ENCODE results near the gene WDR7.

Gene WDR7

DNA sequence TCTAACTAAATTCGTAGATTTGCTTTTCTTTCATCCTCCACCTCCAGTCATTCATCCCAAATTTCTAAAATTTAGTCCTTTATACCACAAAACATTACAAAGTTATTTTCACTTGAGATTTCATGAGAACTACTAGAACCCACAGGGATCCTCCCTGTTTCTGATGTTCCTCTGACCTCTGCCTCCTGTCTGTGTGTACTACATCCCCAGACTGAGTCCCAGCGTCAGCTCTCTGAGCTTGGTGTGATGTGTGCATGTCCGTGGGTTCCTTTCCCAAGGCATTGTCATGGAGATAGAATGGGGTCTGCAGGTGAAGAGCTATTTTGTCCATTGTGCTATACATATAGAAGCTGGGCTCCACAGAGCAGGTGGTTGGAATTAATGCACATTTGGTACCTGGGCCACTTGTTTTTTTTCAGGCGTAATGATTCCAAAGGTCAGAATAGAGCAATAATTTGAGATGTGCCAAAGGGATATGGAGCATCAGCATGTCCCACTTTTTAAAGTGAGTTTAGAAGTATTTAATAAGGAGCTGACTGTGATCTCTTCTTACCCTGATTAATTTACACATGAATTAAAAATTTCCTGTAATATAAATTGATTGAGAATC is 344.5 kb downstream of the WDR7 start:
- DNase-seq (ENCODE audit: low read depth) = no peak

DNA sequence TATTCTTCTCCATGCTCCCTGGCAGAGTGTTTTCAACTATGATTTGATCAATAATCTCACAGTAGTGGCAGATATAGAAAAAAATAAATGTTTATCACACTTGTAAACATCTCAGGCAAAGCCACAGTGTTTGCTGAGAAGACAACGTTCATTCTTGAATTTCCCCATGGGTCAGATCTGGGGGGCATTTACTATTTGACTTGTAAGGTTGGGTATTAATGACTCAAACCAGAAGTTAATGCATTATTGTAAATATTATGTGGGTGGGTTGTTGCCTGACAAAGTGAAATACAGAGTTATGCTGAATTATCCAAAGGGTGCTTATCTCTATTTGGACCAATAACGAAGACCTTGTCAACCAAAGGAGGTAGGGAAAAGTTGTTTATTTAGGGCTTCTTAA is 346.0 kb downstream of the WDR7 start:
- no peak for DNase-seq (ENCODE audit: low read depth)

- DNase-seq (ENCODE audit: low read depth) = no peak
Observed at GRCh38 chr18:56999823-57000222, 348.7 kb downstream of the WDR7 start.

GRCh38 chr18:57002627-57003026 is 351.5 kb downstream of the WDR7 start:
- DNase-seq (ENCODE audit: low read depth) = no peak

GRCh38 chr18:57003342-57003741 is 352.2 kb downstream of the WDR7 start:
- no peak for DNase-seq (ENCODE audit: low read depth)

- DNase-seq (ENCODE audit: low read depth) = no peak
Observed at GRCh38 chr18:57004366-57005121, 353.4 kb downstream of the WDR7 start.

- no peak for DNase-seq (ENCODE audit: low read depth)
Observed at GRCh38 chr18:57008001-57008686, 357.0 kb downstream of the WDR7 start.

- DNase-seq (ENCODE audit: low read depth) = no peak
Observed at GRCh38 chr18:57009844-57010243, 358.7 kb downstream of the WDR7 start.

DNA sequence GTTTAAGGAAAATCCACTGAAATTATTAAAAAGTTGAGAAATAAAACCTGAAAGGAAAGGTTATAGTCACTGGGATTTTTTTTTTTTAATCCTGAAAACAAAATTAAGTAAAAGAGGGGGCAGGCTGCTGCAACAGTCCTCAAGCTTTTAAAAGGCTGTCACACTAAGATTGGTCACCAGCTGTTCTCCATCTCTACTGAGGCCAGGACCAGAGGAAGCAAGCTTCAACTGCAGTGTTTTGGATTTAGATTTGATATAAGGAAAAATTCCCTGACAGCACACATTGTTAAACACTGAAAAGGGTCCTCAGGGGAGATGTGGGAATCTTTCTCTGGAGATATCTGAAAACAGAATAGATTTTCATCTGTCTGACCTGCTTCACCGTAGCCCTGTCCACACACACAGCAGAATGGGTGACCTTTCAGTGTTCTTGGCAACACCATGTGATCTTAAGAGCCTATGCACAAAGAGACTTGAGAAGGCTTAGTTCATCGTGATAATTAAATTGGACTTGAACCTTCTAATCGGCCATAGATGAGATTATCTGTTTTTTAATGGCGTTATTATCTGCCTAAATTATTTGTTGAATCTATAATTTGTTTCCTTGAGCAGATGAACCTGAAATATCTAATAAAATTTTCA is 363.7 kb downstream of the WDR7 start:
- DNase-seq (ENCODE audit: low read depth) = no peak

DNA sequence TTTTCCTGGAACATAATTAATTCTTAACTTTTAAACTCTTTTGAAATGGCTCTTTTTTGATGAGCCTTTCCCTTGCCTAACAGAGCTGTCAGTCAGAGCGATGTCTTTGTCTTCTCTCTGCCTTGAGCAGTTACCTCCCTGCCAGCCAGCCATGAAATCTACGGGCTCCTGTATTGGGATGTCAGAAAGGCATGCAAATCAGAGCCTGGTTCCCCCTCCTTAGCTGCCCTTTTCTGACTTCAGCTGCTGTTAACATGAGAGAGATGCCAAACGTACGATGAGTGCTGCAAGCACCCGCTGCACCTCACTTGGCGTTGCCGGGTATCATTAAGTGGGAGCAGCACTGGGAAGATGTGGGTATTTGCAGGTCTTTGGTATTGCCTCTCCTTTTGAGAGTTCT is 364.3 kb downstream of the WDR7 start:
- DNase-seq (ENCODE audit: low read depth) = no peak

- no peak for DNase-seq (ENCODE audit: low read depth)
Observed at GRCh38 chr18:57018845-57019244, 367.7 kb downstream of the WDR7 start.

GRCh38 chr18:57022716-57023115 is 371.6 kb downstream of the WDR7 start:
- no peak for DNase-seq (ENCODE audit: low read depth)

- DNase-seq (ENCODE audit: low read depth) = no peak
Observed at GRCh38 chr18:57023275-57023882, 372.2 kb downstream of the WDR7 start.

- DNase-seq (ENCODE audit: low read depth) = no peak
Observed at GRCh38 chr18:57025540-57025939, 374.4 kb downstream of the WDR7 start.

- DNase-seq (ENCODE audit: low read depth) = no peak
Observed at GRCh38 chr18:57026316-57026715, 375.2 kb downstream of the WDR7 start.

GRCh38 chr18:57027190-57027708 is 376.1 kb downstream of the WDR7 start:
- no peak for DNase-seq (ENCODE audit: low read depth)

GRCh38 chr18:57029761-57030160 is 378.6 kb downstream of the WDR7 start:
- no peak for DNase-seq (ENCODE audit: low read depth)

DNA sequence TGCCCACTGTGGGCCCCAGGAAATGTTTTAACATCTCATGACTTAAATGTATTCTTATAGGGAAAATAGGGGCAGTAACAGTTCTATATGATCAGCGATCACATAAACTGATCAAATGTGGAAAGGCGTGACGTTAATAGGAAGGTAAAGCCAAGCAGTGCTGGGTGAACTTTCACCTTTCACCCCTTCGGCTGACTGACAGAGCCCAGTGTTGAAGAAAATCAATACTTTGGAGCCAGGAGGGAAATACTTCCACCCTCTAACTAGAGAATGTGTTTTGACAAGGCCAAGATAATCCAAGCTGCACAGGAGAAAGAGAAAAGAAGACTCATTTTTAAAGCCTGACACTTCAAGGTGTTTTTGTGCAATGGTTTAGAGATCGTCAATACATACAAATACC is 379.3 kb downstream of the WDR7 start:
- DNase-seq (ENCODE audit: low read depth) = no peak

GRCh38 chr18:57035590-57035989 is 384.4 kb downstream of the WDR7 start:
- no peak for DNase-seq (ENCODE audit: low read depth)

GRCh38 chr18:57038395-57038794 is 387.2 kb downstream of the WDR7 start:
- no peak for DNase-seq (ENCODE audit: low read depth)

DNA sequence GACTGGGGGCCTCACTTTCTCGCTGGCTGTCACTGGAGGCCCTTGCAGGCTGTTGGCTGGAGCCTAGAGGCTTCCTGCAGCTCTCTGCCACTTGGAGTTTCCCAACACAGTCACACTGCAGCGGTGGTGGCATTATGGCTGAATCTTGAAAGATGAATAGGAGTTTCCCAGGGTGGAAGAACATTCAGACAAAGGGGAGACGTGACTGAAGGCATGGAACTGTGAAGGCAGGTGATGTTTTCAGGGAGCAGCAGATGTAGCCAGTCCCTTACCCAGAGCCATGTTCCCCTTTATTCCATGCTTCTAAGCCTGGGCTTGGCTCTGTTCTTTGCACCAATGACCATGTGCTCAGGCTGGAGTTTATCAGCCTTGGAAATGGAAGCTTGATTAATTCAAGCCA is 389.0 kb downstream of the WDR7 start:
- no peak for DNase-seq (ENCODE audit: low read depth)

- no peak for DNase-seq (ENCODE audit: low read depth)
Observed at GRCh38 chr18:57043241-57043640, 392.1 kb downstream of the WDR7 start.
